Glutamatergic neuron (in vitro differentiated cells): ENCODE data around the gene WDR18. TPM values are rescaled to one million over a fixed set of nuclear protein-coding genes. Genes with fewer than 3 reads are reported as not detected.
A peak's percentile ranks its signal among the peaks of the same experiment; 100 is the strongest.

Experiments used
- DNase-seq: peaks from one replicate; pipeline ENCODE4 v3.0.0; 2022
- H3K27ac Mint-ChIP-seq: one replicate; pipeline ENCODE4 v1.8.0; 2020; ENCODE audit warnings: mild to moderate bottlenecking, mixed read lengths, inconsistent platforms; ENCODE audit not compliant: unreplicated experiment
- H3K27me3 Mint-ChIP-seq: one replicate; pipeline ENCODE4 v1.8.0; 2020; ENCODE audit warnings: mild to moderate bottlenecking, moderate library complexity, mixed read lengths, inconsistent platforms; ENCODE audit not compliant: unreplicated experiment
- H3K36me3 Mint-ChIP-seq: one replicate; pipeline ENCODE4 v1.8.0; 2020; ENCODE audit warnings: mild to moderate bottlenecking, mixed read lengths, inconsistent platforms; ENCODE audit not compliant: unreplicated experiment
- H3K4me1 Mint-ChIP-seq: one replicate; pipeline ENCODE4 v1.8.0; 2020; ENCODE audit warnings: mild to moderate bottlenecking, low read depth, mixed read lengths, inconsistent platforms; ENCODE audit not compliant: unreplicated experiment
- H3K4me3 Mint-ChIP-seq: one replicate; pipeline ENCODE4 v1.8.0; 2020; ENCODE audit warnings: mild to moderate bottlenecking, mixed read lengths, inconsistent platforms; ENCODE audit not compliant: unreplicated experiment
- H3K9me3 Mint-ChIP-seq: one replicate; pipeline ENCODE4 v1.8.0; 2020; ENCODE audit warnings: mild to moderate bottlenecking, moderate library complexity, mixed read lengths, inconsistent platforms; ENCODE audit not compliant: unreplicated experiment
- total RNA-seq: library from RNA; stranded (reverse); fragmentation: NEBNext Ultra II Directional; extraction: Animal tissue kit (Norgen Biotek cat#: 25700); gene quantifications from one replicate; pipeline ENCODE4 v1.2.1, GENCODE V29; 2021; ENCODE audit not compliant: unreplicated experiment
- TF ChIP-seq, protein P1 (sequence below): fragments of 200-600 bp; sonication (generic); IDR thresholded peaks from one replicate; pipeline ENCODE4 v1.5.0; 2021; ENCODE audit not compliant: partially characterized antibody, unreplicated experiment

The WDR18 gene
- total RNA-seq, 1 donor from 2014 or later = 52.1 TPM

GRCh38 chr19:1014161-1015060 is 30.3 kb downstream of the WDR18 start:
- Mint-ChIP-seq H3K27ac (peak overlapping the region; percentile 62), H3K36me3 (no peaks in the 10 kb centered on the region), H3K4me1 (peaks cover 7% of the 10 kb centered on the region), H3K27me3 (no peaks in the 10 kb centered on the region), H3K9me3 (no peaks in the 10 kb centered on the region), H3K4me3 (no peak overlapping the region)
- TF ChIP-seq, protein P1, sequence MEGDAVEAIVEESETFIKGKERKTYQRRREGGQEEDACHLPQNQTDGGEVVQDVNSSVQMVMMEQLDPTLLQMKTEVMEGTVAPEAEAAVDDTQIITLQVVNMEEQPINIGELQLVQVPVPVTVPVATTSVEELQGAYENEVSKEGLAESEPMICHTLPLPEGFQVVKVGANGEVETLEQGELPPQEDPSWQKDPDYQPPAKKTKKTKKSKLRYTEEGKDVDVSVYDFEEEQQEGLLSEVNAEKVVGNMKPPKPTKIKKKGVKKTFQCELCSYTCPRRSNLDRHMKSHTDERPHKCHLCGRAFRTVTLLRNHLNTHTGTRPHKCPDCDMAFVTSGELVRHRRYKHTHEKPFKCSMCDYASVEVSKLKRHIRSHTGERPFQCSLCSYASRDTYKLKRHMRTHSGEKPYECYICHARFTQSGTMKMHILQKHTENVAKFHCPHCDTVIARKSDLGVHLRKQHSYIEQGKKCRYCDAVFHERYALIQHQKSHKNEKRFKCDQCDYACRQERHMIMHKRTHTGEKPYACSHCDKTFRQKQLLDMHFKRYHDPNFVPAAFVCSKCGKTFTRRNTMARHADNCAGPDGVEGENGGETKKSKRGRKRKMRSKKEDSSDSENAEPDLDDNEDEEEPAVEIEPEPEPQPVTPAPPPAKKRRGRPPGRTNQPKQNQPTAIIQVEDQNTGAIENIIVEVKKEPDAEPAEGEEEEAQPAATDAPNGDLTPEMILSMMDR = no peak
- DNase-seq = no peak

DNA sequence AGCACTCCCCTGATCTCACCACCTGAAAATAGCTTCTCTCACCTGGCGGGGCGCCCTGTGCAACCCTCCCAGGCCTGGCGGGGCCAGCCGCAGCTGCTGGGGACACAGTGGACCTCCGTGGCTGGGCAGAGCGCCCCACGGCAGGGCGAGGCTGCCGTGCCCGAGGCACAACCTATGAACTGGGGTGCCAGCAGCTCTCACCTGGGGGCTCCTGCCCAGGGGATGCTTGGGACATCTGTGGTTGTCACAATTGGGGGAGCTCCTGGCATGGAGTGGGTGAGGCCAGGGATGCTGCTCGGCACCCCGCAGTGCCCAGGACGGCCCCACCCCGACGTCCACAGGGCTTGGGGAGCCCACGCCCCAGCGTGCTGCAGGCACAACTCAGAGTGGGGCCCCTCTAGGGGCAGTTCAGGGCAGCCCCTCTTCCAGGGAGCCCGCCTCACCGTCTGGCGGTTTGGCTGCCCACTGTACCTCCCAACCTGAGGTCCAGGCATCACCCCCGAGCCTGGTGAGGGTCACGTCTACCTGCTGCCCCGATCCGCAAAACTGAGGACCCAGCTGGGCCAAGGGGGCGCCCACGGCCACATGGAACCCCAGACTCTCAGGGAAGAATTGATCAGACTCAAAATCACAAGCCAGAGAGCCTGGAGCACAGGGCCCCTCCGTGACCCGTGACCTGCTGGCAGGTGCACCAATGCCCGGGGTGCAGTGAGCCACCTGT is 31.1 kb downstream of the WDR18 start:
- Mint-ChIP-seq H3K4me3 (no peak overlapping the region), H3K27ac (no peak overlapping the region)

GRCh38 chr19:1015782-1016646 is 31.9 kb downstream of the WDR18 start:
- TF ChIP-seq, protein P1 = no peak
- Mint-ChIP-seq H3K27ac (no peak overlapping the region), H3K9me3 (no peaks in the 10 kb centered on the region), H3K27me3 (peaks cover 5% of the 10 kb centered on the region), H3K4me1 (peaks cover 7% of the 10 kb centered on the region), H3K4me3 (peak overlapping the region; percentile 46), H3K36me3 (no peaks in the 10 kb centered on the region)
- DNase-seq = no peak

More for the DNA sequence above, 31.1 kb downstream of the WDR18 start:
- Mint-ChIP-seq H3K36me3 (no peaks in the 10 kb centered on the region), H3K27me3 (peaks cover under 1% of the 10 kb centered on the region), H3K9me3 (no peaks in the 10 kb centered on the region), H3K4me1 (peaks cover 7% of the 10 kb centered on the region)
- no peak for DNase-seq
- TF ChIP-seq, protein P1 = no peak

- peaks cover 7% of the 10 kb centered on the region for H3K4me1 Mint-ChIP-seq
- peak overlapping the region; percentile 22 for H3K27ac Mint-ChIP-seq
- H3K36me3 Mint-ChIP-seq = no peaks in the 10 kb centered on the region
- H3K27me3 Mint-ChIP-seq = peaks cover 11% of the 10 kb centered on the region
- H3K4me3 Mint-ChIP-seq = peak overlapping the region; percentile 46
- H3K9me3 Mint-ChIP-seq = peaks cover 6% of the 10 kb centered on the region
- TF ChIP-seq, protein P1 = no peak
- no peak for DNase-seq
These were observed 32.5 kb downstream of the WDR18 start for GRCh38 chr19:1016647-1017114.
